ENCODE data around the gene CNGA2. TPM values are rescaled to one million over a fixed set of nuclear protein-coding genes. Genes with fewer than 3 reads are reported as not detected.
"Not testable (repeated sequence)": the region's sequence is repeated elsewhere in the genome, so short reads cannot be mapped to it uniquely, and the experiment has no call there.

CNGA2 gene
- total RNA-seq (2014; rRNA removed; shearing (Covaris generic)): not detected in 2 replicates

DNA sequence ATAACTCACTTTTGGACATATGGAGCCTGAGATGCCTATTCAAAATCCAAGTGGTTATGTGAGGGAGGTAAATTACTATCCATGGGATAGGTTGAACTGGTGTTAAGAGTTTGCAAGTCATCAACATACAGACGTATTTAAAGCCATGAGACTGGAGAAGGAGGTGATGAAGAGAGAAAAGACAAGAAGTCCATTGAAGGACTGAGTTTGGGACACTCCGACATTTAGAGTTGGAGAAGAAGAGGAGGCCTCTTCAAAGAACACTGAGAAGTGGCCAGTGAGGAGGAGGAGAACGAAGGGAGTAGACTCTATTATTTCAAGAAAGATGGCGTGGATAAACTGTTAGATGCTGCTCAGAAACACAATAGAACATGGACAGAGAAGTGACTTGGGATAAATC, at the start of gene CNGA2:
Gene CNGA2, plus strand, starts transcription at position 301 of the 400 bp plus-strand sequence. CDS start 3,738 bp downstream, outside the sequence.
- in situ Hi-C loops (cut with HindIII; ENCODE audit: low sequenced_read_pairs): no loop called here
- DNase-seq (ENCODE audit: low spot score): no peak

GRCh38 chrX:151687635-151688034, 46.9 kb upstream of the CNGA2 start:
- DNase-seq (ENCODE audit: low spot score): no peak
- in situ Hi-C loops (cut with HindIII; ENCODE audit: low sequenced_read_pairs): no loop called here

GRCh38 chrX:151688695-151689094, 45.9 kb upstream of the CNGA2 start:
- no peak for DNase-seq (ENCODE audit: low spot score)
- in situ Hi-C loops (cut with HindIII; ENCODE audit: low sequenced_read_pairs): no loop called here

GRCh38 chrX:151692825-151693224, 41.7 kb upstream of the CNGA2 start:
- in situ Hi-C loops (cut with HindIII; ENCODE audit: low sequenced_read_pairs): no loop called here
- DNase-seq (ENCODE audit: low spot score): no peak

DNA sequence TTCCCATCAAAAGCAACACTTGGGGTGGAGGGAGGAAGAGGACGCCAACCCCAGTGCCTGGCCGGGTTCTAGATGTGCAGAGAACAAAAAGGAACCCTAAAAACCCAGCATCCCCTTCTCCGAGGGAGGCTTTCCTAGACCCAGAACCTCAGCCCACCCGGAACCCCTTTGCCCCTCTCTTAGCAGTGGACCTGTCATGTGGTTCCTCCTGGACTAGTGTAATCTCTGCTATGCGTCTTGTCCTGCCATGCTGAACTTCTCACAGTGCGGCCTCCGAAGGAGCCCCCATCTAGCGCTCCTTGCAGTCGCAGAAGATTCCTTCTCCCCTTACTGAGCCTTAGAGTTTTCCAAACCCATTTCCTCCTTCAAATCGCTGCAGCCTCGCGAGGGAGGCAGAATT, 40.4 kb upstream of the CNGA2 start:
- in situ Hi-C loops (cut with HindIII; ENCODE audit: low sequenced_read_pairs): no loop called here
- no peak for DNase-seq (ENCODE audit: low spot score)

DNA sequence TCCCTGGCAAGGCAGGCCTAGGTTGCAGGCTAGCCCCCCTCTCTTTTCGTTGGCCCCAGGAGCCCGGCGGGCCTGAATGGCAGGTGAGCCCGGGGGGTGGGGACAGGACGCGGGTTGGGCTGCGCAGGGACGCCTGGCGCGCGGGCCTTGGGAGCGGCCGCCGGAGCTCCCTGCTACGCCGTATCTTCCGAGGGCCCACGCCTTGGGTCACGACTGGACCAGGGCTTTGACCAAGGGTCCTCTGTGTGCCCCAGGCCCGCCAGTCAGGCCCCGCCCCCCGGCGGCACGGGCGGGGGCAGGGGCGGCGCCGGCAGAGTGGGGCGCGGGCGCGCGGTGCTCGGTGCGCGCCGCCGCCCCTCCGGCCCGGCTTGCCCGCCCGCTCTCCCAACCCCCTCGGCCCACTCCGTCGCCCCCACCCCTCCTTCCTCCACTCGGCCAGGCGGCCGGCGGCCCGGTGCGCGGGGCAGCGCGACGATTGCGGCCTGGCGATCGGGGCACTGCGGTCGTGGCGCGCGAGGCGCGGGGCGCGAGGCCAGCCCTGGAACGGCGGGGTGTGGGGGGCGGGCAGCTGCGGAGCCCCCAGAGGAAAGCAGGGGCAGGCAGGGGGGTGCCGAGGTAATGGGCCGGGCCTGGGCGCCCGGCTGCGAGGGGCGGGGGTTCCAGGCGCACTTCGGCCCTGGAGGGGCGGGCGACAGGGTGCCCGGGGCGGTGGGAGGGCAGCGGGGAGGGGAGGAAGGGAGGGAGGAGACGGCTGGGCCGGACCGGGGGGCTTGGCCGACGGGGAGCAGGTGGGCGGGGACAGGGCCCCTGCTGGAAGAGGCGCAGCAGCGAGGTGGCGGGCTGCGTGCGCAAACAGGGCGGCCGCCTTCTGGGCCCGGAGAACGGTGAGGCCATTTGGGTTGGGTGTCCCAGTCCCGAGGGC, 39.6 kb upstream of the CNGA2 start, which contains the start of gene PRRG3:
Gene PRRG3, plus strand, starts transcription at position 798 of the 922 bp plus-strand sequence. CDS start 3,357 bp downstream, outside the sequence.
- in situ Hi-C loops (cut with HindIII; ENCODE audit: low sequenced_read_pairs): no loop called here

DNA sequence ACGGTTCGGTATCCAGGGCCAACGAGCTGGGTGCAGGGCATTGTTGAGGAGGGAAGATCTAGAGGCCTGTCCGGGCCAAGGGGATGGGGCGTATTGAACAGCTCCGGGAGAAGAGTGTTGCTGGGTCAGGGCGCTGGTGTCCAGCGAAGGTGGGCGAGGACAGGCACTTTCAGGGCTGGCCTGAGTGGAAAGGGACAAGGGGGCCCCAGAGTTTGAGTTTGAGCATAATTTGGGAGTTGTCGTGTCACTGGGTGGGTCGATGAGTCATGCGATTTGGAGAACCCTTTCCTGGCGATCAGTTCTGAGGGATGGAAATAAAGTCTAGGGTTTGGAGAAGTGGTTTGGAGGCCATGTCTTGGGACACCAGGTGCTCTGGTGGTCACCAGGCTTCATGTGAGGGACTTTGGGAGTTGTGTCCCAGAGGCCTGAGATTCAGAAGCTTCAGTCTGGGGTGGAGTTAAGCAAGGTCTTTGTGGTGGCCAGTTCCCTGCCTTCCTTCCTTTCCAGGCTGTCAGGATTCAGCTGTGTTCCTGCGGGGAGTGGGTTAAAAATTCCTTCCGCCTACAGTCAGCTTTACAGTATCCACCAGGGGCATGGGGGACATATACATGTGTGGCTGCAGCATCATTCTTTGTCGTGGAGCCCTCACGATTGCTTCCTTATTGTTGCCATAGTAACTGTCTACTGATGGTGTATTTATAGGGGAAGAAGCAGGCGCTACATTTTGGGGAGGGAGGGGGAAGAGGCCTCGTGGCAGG, 38.8 kb upstream of the CNGA2 start:
- in situ Hi-C loops (cut with HindIII; ENCODE audit: low sequenced_read_pairs): no loop called here
- no peak for DNase-seq (ENCODE audit: low spot score)

More for the DNA sequence above, 39.6 kb upstream of the CNGA2 start, which contains the start of gene PRRG3:
- no peak for DNase-seq (ENCODE audit: low spot score)

DNA sequence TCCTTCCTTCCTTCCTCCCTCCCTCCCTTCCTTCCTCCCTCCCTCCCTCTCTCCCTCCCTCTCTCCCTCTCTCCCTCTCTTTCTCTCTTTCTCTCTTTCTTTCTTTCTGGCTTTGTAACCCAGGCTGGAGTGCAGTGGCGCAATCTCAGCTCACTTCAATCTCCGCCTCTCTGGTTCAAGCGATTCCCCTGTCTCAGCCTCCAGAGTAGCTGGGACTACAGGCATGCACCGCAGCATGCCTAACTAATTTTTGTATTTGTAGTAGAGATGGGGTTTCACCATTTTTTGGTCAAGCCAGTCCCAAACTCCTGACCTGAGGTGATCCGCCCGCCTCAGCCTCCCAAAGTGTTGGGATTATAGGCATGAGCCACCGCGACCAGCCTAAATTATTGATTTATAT, 37.5 kb upstream of the CNGA2 start:
- in situ Hi-C loops (cut with HindIII; ENCODE audit: low sequenced_read_pairs); DNase-seq (ENCODE audit: low spot score): not testable (repeated sequence)

DNA sequence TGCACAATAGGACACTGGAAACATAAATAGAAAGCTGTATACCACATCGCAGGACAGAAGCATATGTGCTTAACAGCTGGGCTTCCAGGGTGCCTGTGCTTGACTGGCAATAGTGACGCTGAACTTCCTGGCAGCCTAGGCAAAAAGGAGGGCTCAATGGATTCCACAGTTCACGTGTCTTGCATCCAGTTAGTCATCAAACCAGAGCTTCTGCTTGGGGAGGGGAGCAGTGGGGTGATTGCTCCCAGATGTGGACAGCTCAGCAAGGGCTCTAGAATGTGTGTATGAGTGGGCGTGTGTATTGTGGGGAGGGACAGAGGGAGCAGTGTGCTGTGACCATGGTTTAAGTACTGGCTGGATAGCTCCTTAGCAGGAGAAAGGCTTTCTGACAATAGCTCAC, 37.0 kb upstream of the CNGA2 start:
- DNase-seq (ENCODE audit: low spot score): no peak
- in situ Hi-C loops (cut with HindIII; ENCODE audit: low sequenced_read_pairs): no loop called here

DNA sequence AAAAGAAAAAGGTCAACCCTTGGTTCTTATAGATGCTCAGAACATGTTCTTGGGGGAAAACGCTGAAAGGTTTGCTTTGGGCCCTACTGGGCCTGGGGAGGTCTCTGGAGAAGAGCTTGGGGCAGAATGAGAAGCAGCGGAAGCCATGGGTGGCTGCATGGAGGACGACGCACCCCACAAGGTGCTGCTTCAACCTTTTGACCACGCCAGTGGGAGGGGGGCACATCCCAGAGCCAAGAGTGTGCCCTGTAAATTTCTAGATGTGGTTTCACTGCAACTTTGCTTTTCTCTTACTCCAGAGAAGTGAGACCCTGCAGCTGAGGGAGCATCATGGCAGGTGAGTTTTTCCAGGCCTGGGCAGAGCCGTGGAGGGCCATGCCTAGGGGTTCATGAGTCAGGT, 36.1 kb upstream of the CNGA2 start:
- no peak for DNase-seq (ENCODE audit: low spot score)

DNA sequence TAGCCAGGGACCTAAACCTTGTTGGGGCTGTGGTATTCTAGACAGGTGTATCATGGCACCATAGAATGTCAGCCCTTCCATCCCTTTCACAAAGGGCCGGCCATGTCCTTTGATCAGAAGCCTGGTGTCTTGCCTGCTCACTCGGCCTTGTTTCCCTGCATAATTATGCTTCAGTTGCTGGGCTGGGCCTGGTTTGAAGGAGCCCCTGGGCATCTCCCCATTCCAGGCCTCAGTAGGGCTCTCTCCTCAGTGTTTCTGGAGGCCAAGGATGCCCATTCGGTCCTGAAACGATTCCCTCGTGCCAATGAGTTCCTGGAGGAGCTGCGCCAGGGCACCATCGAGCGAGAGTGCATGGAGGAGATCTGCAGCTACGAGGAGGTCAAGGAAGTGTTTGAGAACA, 34.8 kb upstream of the CNGA2 start:
- in situ Hi-C loops (cut with HindIII; ENCODE audit: low sequenced_read_pairs): no loop called here
- DNase-seq (ENCODE audit: low spot score): no peak

More for the DNA sequence above, 36.1 kb upstream of the CNGA2 start:
- in situ Hi-C loops (cut with HindIII; ENCODE audit: low sequenced_read_pairs): no loop called here

DNA sequence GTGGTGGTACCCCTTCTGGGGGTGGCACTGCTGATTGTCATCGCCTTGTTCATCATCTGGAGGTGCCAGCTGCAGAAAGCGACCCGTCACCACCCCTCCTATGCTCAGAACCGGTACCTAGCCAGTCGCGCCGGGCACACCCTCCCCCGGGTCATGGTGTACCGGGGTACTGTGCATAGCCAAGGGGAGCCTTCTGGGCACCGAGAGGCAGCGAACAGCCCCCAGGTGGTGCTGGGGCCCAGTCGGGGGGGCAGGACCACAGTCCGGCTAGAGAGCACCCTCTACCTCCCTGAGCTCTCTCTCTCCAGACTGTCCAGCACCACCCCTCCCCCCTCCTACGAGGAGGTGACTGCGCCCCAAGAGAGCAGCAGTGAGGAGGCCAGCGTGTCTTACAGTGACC, 34.0 kb upstream of the CNGA2 start:
- no peak for DNase-seq (ENCODE audit: low spot score)
- in situ Hi-C loops (cut with HindIII; ENCODE audit: low sequenced_read_pairs): no loop called here

DNA sequence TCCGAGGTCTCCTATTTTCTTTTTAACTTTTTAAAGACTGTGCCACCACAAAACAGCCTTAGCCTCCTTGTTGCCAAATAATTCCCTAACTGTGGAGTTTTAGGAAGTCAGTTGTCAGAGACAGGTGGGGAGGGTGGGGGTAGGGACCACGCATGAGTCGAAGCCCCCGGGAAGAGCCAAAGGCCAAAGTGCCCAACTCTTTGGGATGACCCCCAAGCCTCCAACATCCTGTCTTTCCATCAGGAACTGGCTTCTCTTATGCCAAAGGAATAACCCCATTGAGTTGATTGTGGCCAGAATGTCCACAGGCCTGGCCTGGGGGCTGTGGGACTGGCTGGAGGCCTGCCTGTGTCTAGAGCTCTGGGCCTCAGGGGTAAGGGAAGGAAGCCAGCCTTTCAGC, 33.5 kb upstream of the CNGA2 start:
- in situ Hi-C loops (cut with HindIII; ENCODE audit: low sequenced_read_pairs): no loop called here
- DNase-seq (ENCODE audit: low spot score): no peak

DNA sequence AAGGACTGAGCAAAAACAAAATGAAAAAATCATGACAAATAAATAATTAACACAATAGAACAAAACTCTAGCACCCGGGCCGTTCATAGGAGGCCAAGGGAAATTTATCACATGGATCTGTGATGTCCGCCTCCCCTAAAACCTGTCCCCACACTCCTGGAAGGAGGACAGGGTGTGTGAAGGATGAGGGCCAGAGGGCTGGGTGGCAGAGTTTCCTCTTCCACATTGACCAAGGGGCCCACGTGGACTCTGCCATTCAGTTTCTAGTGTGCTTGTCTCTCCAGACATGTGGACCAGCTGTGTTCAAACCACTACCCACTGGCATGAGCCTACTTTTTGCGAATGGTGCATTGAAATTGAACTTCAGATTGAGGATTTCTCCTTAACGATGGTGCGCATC, 33.0 kb upstream of the CNGA2 start:
- in situ Hi-C loops (cut with HindIII; ENCODE audit: low sequenced_read_pairs): no loop called here

DNA sequence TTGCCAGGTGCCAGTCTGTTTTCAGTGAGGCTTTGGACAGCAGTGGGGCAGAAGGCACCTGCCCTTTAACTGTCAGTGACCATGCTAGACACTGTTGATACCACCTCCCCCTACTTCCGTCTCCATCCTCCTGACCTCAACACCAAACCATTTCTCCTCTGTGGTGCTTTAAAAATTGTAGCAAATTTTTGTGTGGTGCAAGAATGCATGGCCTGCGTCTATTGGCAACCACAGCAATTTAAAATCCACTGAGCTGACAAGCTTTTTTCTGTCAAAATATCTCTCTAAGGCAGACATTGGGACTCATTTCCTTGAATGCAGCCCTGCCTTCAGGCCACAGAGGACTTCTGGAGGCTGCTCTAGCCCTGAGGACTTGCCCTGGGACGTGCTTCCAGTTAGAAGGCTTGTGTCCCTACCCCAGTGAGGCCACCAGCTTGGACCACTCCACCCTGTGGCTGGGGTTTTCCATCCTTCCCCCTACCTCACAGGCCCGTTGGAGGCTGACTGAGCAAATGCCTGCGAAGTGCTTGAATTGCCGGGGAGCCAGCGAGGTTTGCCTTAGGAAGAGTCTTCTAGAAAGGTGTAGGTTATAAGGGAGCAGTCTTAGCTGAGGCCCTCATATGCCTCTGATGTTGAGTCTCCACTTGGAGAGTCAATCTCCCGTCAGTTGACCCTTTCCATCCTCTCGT, 32.4 kb upstream of the CNGA2 start:
- in situ Hi-C loops (cut with HindIII; ENCODE audit: low sequenced_read_pairs): no loop called here
- DNase-seq (ENCODE audit: low spot score): no peak

More for the DNA sequence above, 33.0 kb upstream of the CNGA2 start:
- no peak for DNase-seq (ENCODE audit: low spot score)

DNA sequence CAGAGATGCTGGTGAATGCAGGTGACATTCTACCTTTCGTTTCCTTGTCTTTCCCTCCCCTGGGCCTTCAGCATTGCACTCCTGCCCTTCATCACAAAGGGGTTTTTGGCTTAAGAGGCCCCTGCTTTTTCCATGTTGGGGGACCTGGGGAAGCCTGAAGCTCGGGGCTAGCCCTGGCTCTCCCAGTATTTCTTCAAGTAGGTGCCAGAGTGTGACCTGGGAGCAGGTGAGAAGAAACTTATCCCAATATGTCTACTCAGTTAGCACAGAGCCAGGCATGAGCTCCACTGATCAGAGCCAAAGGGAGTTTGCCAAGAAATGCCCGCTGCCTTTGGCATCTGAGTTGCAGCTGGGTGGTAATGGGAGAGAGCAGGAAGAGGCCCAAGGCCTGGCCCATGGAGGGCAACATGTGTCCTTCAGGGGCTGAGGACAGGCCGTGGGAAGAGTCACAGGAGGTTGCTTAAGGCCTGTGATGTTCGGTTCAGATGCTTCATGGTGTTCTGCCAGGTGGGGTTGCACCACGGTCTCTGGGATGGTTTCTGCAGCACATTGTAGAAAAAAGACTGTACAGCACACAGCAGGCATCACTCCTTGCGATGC, 31.7 kb upstream of the CNGA2 start:
- in situ Hi-C loops (cut with HindIII; ENCODE audit: low sequenced_read_pairs): no loop called here
- no peak for DNase-seq (ENCODE audit: low spot score)

- in situ Hi-C loops (cut with HindIII; ENCODE audit: low sequenced_read_pairs): no loop called here
- DNase-seq (ENCODE audit: low spot score): no peak
Measured at GRCh38 chrX:151703487-151703886, 31.1 kb upstream of the CNGA2 start.

GRCh38 chrX:151704041-151704663, 30.4 kb upstream of the CNGA2 start:
- in situ Hi-C loops (cut with HindIII; ENCODE audit: low sequenced_read_pairs): no loop called here
- DNase-seq (ENCODE audit: low spot score): no peak

GRCh38 chrX:151708821-151709220, 25.7 kb upstream of the CNGA2 start:
- no peak for DNase-seq (ENCODE audit: low spot score)
- in situ Hi-C loops (cut with HindIII; ENCODE audit: low sequenced_read_pairs): no loop called here

Data from G401 (cell line).